GM20000 (cell line): ENCODE data around the gene PTPDC1.

Experiments used
- DNase-seq: peaks from one replicate; pipeline ENCODE4 v3.0.0; 2012; ENCODE audit warnings: low spot score
- CTCF ChIP-seq: IDR thresholded peaks from 2 replicates; pipeline ENCODE4 v1.5.1; 2012; ENCODE audit warnings: mild to moderate bottlenecking, control low read depth; ENCODE audit errors: extremely low read depth, missing control alignments

The PTPDC1 gene

GRCh38 chr9:94084314-94084713 is at the start of gene PTPDC1:
TSS of gene PTPDC1 (plus strand) at chr9:94084464. CDS start at chr9:94084531, 67 bp downstream.
- no peak for DNase-seq

GRCh38 chr9:94034511-94034910 is 49.8 kb upstream of the PTPDC1 start:
- TF ChIP-seq CTCF = no peak

More at GRCh38 chr9:94084314-94084713, at the start of gene PTPDC1:
- TF ChIP-seq CTCF = no peak

GRCh38 chr9:94039786-94040185 is 44.5 kb upstream of the PTPDC1 start:
- no peak for TF ChIP-seq CTCF
- no peak for DNase-seq

More at GRCh38 chr9:94034511-94034910, 49.8 kb upstream of the PTPDC1 start:
- DNase-seq = no peak

GRCh38 chr9:94042516-94043360 is 41.5 kb upstream of the PTPDC1 start:
- DNase-seq = no peak
- TF ChIP-seq CTCF = no peak

- no peak for TF ChIP-seq CTCF
- DNase-seq = no peak
Observed at GRCh38 chr9:94054716-94055115, 29.5 kb upstream of the PTPDC1 start.

- TF ChIP-seq CTCF = no peak
- DNase-seq = no peak
Observed at GRCh38 chr9:94056442-94056974, 27.8 kb upstream of the PTPDC1 start.

GRCh38 chr9:94057918-94058317 is 26.3 kb upstream of the PTPDC1 start:
- no peak for DNase-seq
- TF ChIP-seq CTCF = no peak
